GM21786 (cell line): ENCODE results near the gene NDUFS4.
"Not testable (repeated sequence)": the region's sequence is repeated elsewhere in the genome, so short reads cannot be mapped to it uniquely, and the experiment has no call there.

ENCODE experiments used
- ATAC-seq: cut with Tn5 transposase; IDR thresholded peaks from one replicate; pipeline ENCODE4 v1.9.1; 2021; ENCODE audit not compliant: unreplicated experiment

Gene NDUFS4

DNA sequence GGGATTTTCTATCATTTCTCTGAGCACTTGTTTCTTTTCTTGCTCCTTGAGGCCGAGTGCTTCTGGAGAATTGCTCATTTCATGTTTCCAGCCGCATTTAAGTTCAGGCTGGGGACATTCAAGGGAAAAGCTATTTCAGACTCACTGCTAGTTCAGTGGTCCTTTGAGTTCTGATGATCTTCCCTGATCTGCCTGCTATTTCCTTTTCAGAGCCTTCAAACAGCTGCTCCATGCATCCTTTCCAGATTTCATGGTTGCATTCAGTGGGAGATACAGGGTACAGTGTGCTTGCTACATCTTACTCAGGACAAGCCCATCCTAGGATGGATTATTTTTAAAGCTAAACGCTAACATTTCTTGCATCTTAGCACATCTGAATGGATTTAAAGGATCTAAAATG is 14.7 kb downstream of the NDUFS4 start:
- ATAC-seq, result no peak

DNA sequence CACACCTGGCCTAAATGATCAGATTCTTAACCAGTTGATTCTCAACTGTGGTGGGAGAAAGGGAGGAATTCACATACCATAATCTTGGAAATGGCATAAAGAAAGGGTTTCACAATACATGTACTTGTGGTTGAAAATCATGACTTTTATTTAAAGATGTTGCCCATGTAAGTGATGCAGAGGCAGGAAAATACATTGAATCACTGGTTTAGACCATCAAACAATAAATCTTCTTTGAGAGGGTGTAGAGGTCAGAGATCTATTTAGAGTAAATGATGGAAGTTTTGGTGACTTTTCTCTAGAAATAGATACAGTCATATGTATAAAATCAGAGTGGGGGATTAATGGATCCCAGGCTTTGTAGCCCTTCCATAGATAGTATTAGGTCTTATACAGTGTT is 15.4 kb downstream of the NDUFS4 start:
- no peak for ATAC-seq

- ATAC-seq, result no peak
Observed at GRCh38 chr5:53576674-53577073, 16.2 kb downstream of the NDUFS4 start.

- ATAC-seq, result no peak
Observed at GRCh38 chr5:53578854-53579253, 18.4 kb downstream of the NDUFS4 start.

DNA sequence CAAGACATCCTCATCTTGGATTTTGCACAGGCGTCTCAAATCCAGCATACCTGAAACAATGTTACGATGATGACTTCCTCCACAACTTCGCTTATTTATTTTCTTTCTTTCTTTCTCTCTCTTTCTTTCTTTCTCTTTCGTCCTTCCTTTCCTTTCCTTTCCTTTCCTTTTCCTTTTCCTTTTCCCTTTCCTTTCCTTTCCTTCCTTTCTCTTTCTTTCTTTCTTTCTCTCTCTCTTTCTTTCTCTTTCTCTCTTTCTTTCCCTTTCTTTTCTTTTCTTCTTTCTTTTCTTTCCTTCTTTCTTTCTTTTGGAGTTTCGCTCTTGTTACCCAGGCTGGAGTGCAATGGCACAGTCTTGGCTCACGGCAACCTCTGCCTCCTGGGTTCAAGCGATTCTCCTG is 20.1 kb downstream of the NDUFS4 start:
- ATAC-seq, result no peak

DNA sequence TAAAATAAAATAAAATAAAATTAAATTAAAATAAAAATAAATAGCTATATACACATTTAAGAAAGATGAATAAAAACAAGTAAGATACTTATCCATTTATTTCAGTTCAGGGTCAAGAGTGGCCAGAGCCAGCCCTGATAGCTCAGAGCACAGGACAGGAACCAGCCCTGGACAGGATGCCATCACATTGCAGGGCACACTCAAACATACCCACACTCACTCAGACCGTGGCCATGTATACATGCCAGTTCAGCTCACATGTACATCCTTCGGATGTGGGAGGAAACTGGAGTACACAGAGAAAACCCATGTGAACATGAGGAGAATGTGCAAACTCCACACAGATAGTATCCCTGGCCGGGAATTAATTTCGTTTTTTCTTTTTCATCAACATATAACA is 21.8 kb downstream of the NDUFS4 start:
- no peak for ATAC-seq

DNA sequence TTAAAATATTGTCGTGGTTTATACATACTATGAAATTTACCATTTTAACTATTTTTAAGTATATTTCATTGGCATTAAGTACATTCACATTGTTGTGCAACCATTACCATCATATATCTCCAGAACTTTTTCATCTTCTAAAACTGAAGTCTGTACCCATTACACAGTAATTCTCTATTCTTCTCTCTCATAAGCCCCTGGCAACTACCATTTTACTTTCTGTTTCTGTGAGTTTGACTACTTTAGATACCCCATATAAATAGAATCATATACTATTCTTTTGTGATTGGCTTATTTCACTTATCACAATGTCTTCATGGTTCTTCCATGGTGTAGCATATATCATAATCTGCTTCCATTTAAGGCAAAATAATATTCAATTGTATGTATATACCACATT is 30.3 kb downstream of the NDUFS4 start:
- no peak for ATAC-seq

- no peak for ATAC-seq
Observed at GRCh38 chr5:53594419-53594818, 34.0 kb downstream of the NDUFS4 start.

DNA sequence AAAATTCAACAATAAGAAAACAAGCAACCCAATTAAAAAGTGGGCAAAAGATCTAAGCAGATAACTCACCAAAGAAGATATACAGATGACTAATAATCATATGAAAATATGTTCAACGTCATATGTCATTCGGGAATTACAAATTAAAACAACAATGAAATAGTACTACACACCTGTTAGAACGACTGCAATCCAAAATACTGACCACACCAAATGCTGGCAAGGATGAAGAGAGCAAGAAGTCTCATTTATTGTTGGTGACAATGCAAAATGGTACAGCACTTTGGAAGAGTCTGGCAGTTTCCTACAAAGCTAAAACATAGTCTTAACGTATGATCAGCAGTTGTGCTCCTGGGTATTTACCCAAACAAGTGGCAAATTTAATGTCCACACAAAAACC is 37.5 kb downstream of the NDUFS4 start:
- ATAC-seq, result no peak

- ATAC-seq, result no peak
Observed at GRCh38 chr5:53601570-53601969, 41.1 kb downstream of the NDUFS4 start.

GRCh38 chr5:53603009-53603687 is 42.7 kb downstream of the NDUFS4 start:
- ATAC-seq, result no peak

GRCh38 chr5:53604309-53604708 is 43.9 kb downstream of the NDUFS4 start:
- no peak for ATAC-seq

DNA sequence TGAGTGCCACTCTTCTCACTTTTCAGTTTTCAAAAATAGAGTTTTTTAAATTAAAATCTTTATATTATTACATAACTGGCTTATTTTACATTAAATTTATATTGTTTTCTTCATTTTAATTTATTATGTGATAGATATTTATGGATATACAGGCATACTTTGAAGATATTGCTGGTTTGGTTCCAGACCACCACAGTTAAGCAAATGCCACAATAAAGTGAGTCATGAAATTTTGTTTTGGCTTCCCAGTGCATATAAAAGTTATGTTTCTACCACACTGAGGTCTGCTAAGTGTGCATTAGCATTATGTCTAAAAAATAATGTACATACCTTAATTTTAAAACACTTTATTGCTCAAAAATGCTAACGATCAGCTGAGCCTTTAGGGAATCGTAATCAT is 47.4 kb downstream of the NDUFS4 start:
- ATAC-seq, result no peak

DNA sequence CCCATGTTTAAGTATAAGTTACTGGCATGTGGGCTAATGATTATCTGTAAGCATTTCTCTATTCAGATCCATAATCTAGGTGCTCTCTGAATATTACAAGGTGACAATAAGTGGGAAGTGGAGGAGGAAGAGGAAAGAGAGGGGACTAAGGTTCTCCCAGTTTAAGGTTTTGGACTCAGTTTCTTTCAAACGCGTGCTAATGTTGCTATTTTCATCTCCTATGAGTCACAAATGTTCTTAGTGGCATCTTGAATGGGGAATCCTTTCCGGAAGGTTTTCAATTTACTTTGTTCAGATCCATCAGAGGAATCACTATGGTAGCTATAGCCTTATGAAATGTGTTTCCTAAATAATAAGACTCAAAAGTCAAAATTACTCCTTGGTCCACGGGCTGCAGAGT is 48.5 kb downstream of the NDUFS4 start:
- ATAC-seq, result not testable (repeated sequence)

GRCh38 chr5:53613061-53613460 is 52.6 kb downstream of the NDUFS4 start:
- ATAC-seq, result no peak

DNA sequence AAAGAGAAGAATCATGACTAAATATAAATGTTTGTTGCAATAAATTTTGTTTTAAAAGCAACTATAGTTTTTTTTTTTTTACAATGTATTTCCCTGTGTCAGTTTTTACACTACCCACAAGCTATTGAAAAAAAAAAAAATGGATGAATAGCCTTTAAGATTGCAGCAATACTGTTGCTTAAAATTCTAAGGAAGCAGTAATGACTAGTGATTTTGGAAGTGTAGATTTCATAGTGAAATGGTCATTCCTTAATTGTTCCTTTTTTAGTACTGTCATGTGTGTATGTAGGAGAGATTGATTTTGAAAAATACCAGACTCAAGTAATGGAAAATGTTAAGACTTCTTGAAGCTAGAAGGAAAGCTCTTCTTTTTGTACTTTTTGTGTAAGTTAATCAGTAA is 53.1 kb downstream of the NDUFS4 start:
- no peak for ATAC-seq

DNA sequence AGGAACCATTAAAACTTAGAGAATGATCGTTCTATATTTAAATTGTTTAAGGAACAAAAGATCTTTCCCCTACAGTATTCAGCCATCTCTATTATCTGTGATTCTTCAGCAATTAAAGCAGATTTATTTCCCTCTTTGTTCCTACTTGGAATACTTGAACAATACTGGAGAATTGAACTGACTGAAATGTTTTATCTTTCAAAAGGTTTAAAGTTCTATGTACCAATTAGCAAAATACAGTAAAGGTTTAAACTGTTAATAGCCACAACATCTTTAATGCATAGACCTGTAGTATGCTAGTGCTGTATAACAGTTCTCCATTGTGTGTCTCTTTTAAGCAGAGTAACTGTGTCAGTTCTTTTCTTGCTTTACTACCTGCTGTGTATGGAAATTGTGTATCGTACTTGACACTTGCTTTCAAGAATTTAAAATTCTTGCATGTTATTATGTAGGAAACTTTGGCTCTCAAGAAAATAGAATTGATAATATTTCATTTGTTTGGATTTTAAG is 54.0 kb downstream of the NDUFS4 start:
- ATAC-seq, result no peak

DNA sequence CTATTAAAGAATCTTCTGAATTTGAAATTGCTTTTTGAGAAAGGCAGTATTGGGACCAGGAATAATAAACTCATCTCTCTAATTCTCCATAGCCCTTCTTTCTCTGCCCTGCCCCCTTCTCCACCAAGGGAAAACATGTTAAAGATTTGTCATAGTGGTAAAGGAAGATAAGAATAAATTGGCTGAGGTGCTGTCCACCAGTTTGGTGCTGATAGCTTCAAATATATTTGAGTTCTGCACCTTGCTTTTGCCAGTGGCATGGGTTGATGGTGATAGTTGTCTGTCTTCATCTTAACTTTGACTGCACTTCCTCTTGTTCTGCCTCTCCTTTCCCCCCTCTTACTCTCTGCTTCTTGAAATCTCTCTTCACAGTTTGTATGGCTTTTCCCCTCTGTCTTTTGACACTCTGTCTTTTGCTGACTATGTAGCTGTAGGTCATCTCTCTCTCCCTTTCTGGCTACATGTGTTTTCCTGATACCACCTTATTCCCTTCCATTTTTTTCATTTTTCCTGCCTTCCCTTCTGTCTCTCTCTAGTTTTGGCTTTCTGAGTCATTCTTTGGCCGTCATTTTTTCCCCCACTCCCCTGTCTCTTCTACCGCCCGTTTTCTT is 56.6 kb downstream of the NDUFS4 start:
- ATAC-seq, result no peak

DNA sequence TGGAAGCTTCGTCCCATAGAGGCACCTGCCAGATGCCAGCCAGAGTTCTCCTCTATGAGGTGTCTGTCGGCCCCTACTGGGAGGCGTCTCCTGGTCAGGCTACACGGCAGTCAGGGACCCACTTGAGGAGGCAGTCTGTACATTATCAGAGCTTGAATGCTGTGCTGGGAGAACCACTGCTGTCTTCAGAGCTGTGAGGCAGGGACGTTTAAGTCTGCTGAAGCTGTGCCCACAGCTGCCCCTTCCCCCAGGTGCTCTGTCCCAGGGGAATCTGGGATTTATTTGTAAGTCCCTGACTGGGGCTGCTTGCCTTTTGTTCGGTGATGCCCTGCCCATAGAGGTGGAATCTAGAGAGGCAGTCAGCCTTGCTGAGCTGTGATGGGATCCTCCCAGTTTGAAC is 70.8 kb downstream of the NDUFS4 start:
- ATAC-seq, result no peak

GRCh38 chr5:53642061-53642460 is 81.6 kb downstream of the NDUFS4 start:
- no peak for ATAC-seq

DNA sequence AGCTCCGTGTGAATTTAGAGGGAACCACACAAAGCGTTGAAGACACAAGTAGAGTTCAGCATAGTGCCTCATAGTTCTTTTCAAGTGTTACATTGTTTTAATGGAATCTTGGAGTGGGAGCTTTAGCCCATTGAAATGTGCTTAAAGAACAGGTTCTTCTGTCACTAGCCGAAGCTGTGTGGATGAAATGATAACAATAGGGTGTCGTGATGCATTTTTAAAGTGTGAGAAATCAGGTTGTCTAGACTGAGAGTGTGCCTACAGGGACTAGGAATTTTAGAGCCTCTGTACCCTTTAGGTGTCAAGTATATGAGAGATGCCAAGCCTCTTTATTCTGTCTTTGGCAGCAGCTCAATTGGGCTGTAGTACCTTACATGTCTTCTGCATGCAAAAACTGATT is 83.0 kb downstream of the NDUFS4 start:
- no peak for ATAC-seq

GRCh38 chr5:53645078-53645477 is 84.6 kb downstream of the NDUFS4 start:
- ATAC-seq, result no peak

DNA sequence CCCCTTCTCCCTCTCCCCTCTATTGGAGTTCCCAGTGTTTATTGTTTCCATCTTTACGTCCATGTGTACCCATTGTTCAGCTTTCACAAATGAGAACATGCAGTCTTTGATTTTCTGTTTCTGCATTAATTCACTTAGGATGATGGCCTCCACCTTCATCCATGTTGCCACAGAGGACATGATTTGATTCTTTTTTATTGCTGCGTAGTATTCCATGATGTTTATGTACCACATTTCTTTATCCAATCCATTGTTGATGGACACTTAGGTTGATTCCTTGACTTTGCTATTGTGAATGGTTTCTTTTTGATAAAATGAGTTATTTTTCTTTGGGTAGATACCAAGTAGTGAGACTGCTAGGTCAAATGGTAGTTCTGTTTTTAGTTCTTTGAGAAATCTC is 88.9 kb downstream of the NDUFS4 start:
- no peak for ATAC-seq
